ENCODE data around the gene CLVS2. TPM values are rescaled to one million over a fixed set of nuclear protein-coding genes. Genes with fewer than 3 reads are reported as not detected.

CLVS2 gene
- total RNA-seq, 6 experiments from 2014 or later: 0.02 to 0.15 TPM; not detected in 4

DNA sequence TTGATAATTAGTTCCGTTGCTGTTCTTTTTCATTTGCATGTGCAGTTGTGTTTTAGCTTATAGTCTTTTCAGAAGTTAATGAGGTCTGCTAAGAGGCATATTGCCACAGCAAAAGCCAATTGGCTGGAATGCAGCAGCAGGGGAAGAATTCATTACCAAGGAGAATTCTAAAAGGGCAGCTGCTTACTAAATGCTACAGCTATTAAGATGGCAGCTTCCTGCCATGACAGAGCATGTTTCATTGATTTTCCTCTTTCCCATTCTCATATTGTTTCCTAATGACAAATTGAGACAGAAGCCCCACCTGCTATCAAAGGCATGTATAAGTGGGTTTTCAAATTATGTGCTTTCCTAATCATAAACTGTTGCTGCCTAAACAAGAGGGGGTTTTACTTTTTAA lies 66.6 kb downstream of the CLVS2 start:
- TF ChIP-seq CTCF (IDR thresholded peaks at IDR 0.05) (no peak), POLR2A (IDR thresholded peaks at IDR 0.05) (no peak)
- ATAC-seq (no peak), DNase-seq (no peak)
- 37% methylated on average over 1 of the region's 1 CpG for WGBS (ENCODE audit: insufficient coverage, low coverage, low lambda C conversion rate, missing lambda C conversion rate)
- no peak overlapping the region for H3K4me3 ChIP-seq
- H3K4me1 ChIP-seq: no peaks in the 10 kb centered on the region
- H3K27ac ChIP-seq: no peak overlapping the region
- no peaks in the 10 kb centered on the region for H3K27me3 ChIP-seq
- no peaks in the 10 kb centered on the region for H3K36me3 ChIP-seq
- no peaks in the 10 kb centered on the region for H3K9me3 ChIP-seq
- intact Hi-C loops (cut with DNase I): no loop called here

DNA sequence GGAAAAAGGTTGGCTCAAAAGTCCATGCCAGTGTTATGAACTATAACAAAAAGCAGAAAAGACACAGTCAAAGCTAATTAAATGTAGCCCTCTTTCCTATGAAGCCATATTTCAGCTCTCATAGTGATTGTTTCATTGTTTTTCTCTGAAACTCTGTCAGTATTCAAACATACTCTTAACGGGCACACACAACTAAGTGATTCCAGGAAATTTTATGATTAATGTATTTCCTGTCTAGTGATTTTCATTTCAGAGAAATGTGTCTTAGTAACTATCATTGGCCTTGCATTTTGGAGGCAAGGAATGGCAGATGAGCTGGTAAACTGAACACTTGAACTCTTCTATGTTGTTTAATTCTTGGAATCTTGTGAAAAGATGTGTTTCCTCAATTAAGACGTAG lies 68.0 kb downstream of the CLVS2 start:
- Histone ChIP-seq H3K4me1 (no peaks in the 10 kb centered on the region), H3K27me3 (no peaks in the 10 kb centered on the region), H3K4me3 (no peak overlapping the region), H3K36me3 (no peaks in the 10 kb centered on the region), H3K9me3 (no peaks in the 10 kb centered on the region), H3K27ac (no peak overlapping the region)
- intact Hi-C loops (cut with DNase I): no loop called here
- no peak for ATAC-seq
- WGBS (ENCODE audit: insufficient coverage, low coverage, low lambda C conversion rate, missing lambda C conversion rate): 39% methylated on average over 2 of the region's 2 CpGs
- no peak for DNase-seq
- no peak for TF ChIP-seq CTCF (IDR thresholded peaks at IDR 0.05)
- TF ChIP-seq POLR2A (IDR thresholded peaks at IDR 0.05): no peak

- WGBS (ENCODE audit: insufficient coverage, low coverage, low lambda C conversion rate, missing lambda C conversion rate): 39% methylated on average over 2 of the region's 2 CpGs
- ATAC-seq: no peak
- no peaks in the 10 kb centered on the region for H3K36me3 ChIP-seq
- no peak for DNase-seq
- H3K27me3 ChIP-seq: no peaks in the 10 kb centered on the region
- no peak overlapping the region for H3K27ac ChIP-seq
- H3K9me3 ChIP-seq: no peaks in the 10 kb centered on the region
- H3K4me1 ChIP-seq: no peaks in the 10 kb centered on the region
- TF ChIP-seq POLR2A (IDR thresholded peaks at IDR 0.05): no peak
- no peak for TF ChIP-seq CTCF (IDR thresholded peaks at IDR 0.05)
- intact Hi-C loops (cut with DNase I): no loop called here
- H3K4me3 ChIP-seq: no peak overlapping the region
Measured at GRCh38 chr6:123074616-123075015, 78.6 kb downstream of the CLVS2 start.

DNA sequence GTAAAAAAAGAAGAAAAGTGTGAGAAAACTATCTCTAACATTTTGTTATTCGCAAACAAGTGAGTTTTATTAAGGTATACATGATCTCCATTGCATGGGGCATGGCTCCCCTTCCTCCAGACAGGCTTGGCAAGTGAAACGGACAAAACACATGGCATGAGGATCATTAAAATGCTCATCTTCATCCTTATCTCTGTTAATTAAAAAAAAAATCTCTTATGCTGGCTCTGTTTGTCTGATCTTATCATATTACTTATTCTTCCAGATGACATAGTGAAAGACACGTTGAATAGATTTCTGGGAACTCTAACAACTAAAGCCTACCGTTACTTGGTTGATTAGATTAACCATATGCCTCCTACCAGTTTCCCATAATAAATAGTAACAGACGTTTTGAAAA lies 89.4 kb downstream of the CLVS2 start:
- intact Hi-C loops (cut with DNase I): no loop called here
- H3K4me3 ChIP-seq: no peak overlapping the region
- no peaks in the 10 kb centered on the region for H3K4me1 ChIP-seq
- TF ChIP-seq CTCF (IDR thresholded peaks at IDR 0.05) (no peak), POLR2A (IDR thresholded peaks at IDR 0.05) (no peak)
- DNase-seq (no peak), ATAC-seq (no peak)
- no peaks in the 10 kb centered on the region for H3K36me3 ChIP-seq
- H3K27ac ChIP-seq: no peak overlapping the region
- no peaks in the 10 kb centered on the region for H3K27me3 ChIP-seq
- H3K9me3 ChIP-seq: no peaks in the 10 kb centered on the region
- 53% methylated on average over 5 of the region's 5 CpGs for WGBS (ENCODE audit: insufficient coverage, low coverage, low lambda C conversion rate, missing lambda C conversion rate)

- no peak overlapping the region for H3K4me3 ChIP-seq
- no peaks in the 10 kb centered on the region for H3K36me3 ChIP-seq
- no peak for DNase-seq
- no peaks in the 10 kb centered on the region for H3K27me3 ChIP-seq
- no peaks in the 10 kb centered on the region for H3K4me1 ChIP-seq
- no peak overlapping the region for H3K27ac ChIP-seq
- intact Hi-C loops (cut with DNase I): no loop called here
- ATAC-seq: no peak
- no peaks in the 10 kb centered on the region for H3K9me3 ChIP-seq
- 21% methylated on average over 1 of the region's 1 CpG for WGBS (ENCODE audit: insufficient coverage, low coverage, low lambda C conversion rate, missing lambda C conversion rate)
- TF ChIP-seq CTCF (IDR thresholded peaks at IDR 0.05) (no peak), POLR2A (IDR thresholded peaks at IDR 0.05) (no peak)
Measured at GRCh38 chr6:123089226-123089625, 93.2 kb downstream of the CLVS2 start.
